HG03025 (cell line): ENCODE results near the gene CCDC85B.
A peak's percentile ranks its signal among the peaks of the same experiment; 100 is the strongest.

Experiments
- ATAC-seq: cut with Tn5 transposase; IDR thresholded peaks from one replicate; pipeline ENCODE4 v1.9.1; 2021; ENCODE audit warnings: mild to moderate bottlenecking, moderate library complexity; ENCODE audit not compliant: unreplicated experiment, low FRiP score

CCDC85B gene

GRCh38 chr11:65900899-65901180 is 10.4 kb downstream of the CCDC85B start:
- ATAC-seq = no peak

DNA sequence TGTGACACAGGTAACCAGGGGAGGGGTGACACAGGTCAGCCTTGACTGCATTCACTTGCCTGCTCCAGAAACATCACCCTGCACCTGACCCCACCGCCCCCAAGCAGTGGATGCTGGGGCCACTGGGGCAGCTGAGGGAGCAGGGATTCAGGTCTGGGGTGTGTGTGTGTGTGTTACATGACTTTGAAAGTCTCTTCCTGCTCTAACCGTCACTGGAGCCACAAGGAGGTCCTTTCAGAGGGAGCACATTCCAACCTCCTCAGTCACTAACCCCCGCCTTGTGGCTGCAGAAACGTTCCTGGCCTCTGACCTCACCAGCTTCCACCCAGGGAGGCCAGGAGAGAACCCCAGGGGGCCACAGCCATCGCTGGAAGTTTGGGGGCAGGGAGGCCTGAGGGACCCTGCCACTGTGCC is 12.6 kb downstream of the CCDC85B start:
- ATAC-seq = no peak

GRCh38 chr11:65903715-65904114 is 13.2 kb downstream of the CCDC85B start:
- ATAC-seq = no peak

DNA sequence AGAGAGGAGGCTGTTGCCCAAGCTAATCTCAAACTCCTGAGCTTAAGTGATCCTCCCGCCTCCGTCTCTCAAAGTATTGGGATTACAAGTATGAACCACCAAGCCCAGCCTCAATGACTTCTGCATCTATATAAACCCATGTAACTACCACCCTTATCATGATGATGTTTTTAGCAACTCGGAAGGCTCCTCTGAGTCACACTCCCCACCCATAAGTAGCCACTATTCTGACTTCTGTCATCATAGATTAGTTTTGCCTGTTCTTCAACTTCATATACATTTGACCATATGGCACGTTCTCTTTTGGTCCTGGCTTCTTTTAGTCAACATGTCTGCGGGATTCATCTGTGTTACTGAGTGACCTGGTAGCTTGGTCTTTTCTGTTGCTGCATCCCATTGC is 16.1 kb downstream of the CCDC85B start:
- no peak for ATAC-seq

- ATAC-seq = no peak
Observed at GRCh38 chr11:65907878-65908277, 17.4 kb downstream of the CCDC85B start.

- no peak for ATAC-seq
Observed at GRCh38 chr11:65911682-65912568, 21.5 kb downstream of the CCDC85B start.

GRCh38 chr11:65912845-65913244 is 22.4 kb downstream of the CCDC85B start:
- ATAC-seq = no peak

DNA sequence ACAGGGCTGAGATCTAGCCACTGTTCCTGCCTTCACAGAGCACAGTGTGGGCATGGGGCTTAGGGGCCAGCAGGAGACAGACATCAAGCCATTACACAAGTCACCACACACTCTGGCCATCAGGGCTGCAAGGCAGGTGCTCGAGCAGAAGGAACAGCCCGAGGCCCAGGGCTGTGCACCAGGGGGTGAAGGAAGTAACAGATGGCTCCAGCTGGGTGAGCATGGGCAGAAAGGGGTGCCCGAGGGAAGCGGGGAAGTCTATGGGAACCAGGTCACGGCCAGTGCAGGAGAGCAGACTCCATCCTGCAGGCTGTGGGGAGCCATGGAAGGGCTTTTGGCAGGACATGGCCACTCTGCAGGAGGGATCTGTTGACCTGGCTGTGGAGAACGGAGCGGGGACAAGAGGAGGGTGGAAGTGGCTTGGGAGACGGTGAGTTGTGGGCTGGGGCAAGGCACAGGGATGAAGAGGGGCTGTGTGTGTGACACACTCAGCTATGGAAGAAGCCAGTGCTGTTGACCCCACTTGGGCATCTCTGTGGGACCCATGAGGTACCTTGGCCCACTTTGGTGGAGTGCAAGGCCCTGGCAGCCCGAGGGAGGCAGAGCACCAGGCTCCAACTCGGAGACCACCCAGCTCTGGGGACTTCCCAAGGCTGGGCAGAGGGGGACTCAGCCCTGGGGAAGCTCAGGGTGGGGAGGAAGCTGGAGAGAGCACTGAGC is 24.8 kb downstream of the CCDC85B start:
- no peak for ATAC-seq

DNA sequence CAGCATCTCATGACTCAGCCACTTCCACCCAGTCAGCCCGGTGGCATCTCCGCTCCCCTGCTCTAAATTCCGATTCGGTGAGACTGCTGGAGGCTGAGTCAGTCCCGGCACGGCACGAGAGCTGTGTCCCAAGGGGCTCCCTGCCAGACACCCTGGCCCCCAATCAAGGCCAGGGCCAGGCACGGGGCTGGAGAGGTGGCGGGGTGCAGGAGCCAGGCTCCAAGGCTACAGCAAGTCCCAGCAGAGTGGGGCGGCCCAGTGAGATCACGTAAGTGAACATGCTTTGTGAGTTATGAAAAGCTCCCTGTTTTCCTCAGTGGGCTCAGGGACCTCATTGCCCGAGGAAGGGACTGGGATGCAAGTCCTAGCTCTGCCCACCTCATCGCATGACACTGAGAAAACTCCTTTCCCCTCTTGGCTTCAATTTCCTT is 25.4 kb downstream of the CCDC85B start:
- ATAC-seq = no peak

GRCh38 chr11:65916391-65916790 is 25.9 kb downstream of the CCDC85B start:
- ATAC-seq = no peak

DNA sequence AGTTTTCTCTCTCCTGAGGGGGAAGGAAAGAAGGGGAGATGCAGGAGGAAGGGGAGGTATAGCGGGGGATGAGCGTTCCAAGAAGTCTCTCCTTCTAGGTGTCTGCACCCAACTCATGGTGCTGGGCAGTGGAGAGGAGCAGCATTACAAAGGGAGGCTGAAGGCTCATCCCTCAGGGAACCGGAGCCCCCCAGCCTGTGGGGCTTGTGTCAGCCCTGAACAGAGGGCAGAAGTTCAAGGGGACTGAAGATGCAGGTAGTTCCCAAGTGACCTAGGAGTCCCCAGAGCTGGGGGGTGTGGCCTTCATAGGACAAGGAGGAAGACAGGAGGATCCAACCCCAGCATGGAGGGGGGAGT is 26.6 kb downstream of the CCDC85B start:
- ATAC-seq = no peak

- ATAC-seq = no peak
Observed at GRCh38 chr11:65917434-65918210, 27.1 kb downstream of the CCDC85B start.

GRCh38 chr11:65918211-65919140 is 28.0 kb downstream of the CCDC85B start, which contains the start of gene C11orf68:
C11orf68 (minus strand) TSS chr11:65919062; CDS start chr11:65919031, 31 bp downstream.
- ATAC-seq = peak; percentile 39

GRCh38 chr11:65919141-65919572 is 28.7 kb downstream of the CCDC85B start, which contains the start of gene DRAP1:
DRAP1 (plus strand) TSS chr11:65919426; CDS start chr11:65919502, 76 bp downstream.
- ATAC-seq = peak; percentile 73

DNA sequence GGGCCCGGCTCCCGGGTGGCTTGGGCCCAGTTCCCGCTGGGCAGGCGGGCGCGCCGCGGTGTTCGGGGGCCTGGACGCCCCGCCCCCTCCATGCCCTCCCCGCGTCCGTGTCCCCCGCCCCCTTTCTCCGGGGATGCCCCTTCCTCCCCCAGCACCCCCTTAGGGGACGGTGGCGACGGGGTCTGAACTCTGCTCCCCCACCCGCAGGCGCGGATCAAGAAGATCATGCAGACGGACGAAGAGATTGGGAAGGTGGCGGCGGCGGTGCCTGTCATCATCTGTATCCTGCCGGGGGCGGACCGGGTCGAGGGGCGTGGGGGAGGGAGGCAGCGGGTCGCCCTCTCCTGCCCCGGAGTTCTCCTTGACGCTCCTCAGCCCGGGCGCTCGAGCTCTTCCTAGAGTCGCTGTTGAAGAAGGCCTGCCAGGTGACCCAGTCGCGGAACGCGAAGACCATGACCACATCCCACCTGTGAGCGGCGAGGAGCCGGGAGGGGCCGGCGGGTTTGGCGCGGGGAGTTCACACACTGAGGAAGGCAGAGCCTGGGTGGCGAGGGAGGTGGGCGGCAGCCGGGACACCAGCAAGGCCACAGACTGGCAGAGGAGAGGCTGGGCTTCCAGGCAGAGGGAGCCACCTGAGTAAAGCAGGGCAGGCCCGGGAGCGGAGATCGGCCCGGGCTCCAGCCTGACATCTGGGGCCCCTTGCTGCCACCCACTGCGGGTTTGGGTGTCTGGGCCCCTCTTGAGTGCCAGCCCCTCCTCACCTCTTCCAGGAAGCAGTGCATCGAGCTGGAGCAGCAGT is 29.3 kb downstream of the CCDC85B start:
- peak; percentile 38 for ATAC-seq

GRCh38 chr11:65920372-65920802 is 29.9 kb downstream of the CCDC85B start:
- no peak for ATAC-seq

DNA sequence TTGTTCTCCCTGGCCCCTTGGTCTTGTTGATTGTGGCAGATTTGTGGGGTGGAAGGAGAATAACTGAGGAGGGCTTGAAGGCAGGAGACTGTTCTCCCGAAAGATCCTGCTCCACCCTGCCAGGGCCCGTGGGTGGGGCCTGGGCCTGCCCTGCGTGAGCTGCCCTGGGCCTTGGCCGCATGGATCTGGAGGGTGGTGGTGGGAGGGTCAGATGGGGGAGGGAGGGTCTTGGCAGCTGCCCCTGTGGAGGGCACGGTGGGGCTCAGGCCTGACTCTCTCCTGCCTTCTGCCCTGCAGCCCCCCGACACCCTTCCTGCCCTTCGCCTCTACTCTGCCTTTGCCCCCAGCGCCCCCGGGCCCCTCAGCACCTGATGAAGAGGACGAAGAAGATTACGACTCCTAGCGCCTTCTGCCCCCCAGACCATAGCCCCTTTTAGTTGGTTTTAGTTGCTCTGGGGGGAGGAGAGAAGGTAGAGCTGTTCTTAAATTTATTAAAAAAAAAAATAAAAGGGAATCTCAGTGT is 30.6 kb downstream of the CCDC85B start:
- ATAC-seq = no peak

- no peak for ATAC-seq
Observed at GRCh38 chr11:65921876-65922275, 31.4 kb downstream of the CCDC85B start.

GRCh38 chr11:65922565-65922964 is 32.1 kb downstream of the CCDC85B start:
- no peak for ATAC-seq
